Stimulated activated naive CD8-positive, alpha-beta T cell treated with anti-CD3 and anti-CD28 coated beads, Interleukin-15, amount 100 ng/mL, for 72 hours (primary cell): ENCODE measurements around the gene RAET1G.
"Not testable (repeated sequence)": the region's sequence is repeated elsewhere in the genome, so short reads cannot be mapped to it uniquely, and the experiment has no call there.

Experiments used
- ATAC-seq: fragments of 150-1000 bp; cut with Tn5 transposase; 2 replicates; pipeline ENCODE4 v1.10.0; 2021; ENCODE audit warnings: mild to moderate bottlenecking, moderate library complexity
- DNase-seq, 2 donors: peaks; one replicate each; pipeline ENCODE4 v3.0.0; 2021 to 2022
- H3K27ac Mint-ChIP-seq, 2 donors: one replicate each; pipeline ENCODE4 v1.8.0; 2022; ENCODE audit warnings: mild to moderate bottlenecking in 2 of 2, mixed read lengths in 2 of 2, moderate library complexity in 2 of 2
- H3K27me3 Mint-ChIP-seq: one replicate; pipeline ENCODE4 v1.8.0; 2022; ENCODE audit warnings: mixed read lengths
- H3K4me1 Mint-ChIP-seq: one replicate; pipeline ENCODE4 v1.8.0; 2022; ENCODE audit warnings: mild to moderate bottlenecking, mixed read lengths
- H3K4me3 Mint-ChIP-seq, 2 donors: one replicate each; pipeline ENCODE4 v1.8.0; 2022; ENCODE audit warnings: mild to moderate bottlenecking in 2 of 2, mixed read lengths in 2 of 2, moderate library complexity in 1 of 2
- H3K9me3 Mint-ChIP-seq, 2 donors: one replicate each; pipeline ENCODE4 v1.8.0; 2022; ENCODE audit warnings: mixed read lengths in 2 of 2

The RAET1G gene

DNA sequence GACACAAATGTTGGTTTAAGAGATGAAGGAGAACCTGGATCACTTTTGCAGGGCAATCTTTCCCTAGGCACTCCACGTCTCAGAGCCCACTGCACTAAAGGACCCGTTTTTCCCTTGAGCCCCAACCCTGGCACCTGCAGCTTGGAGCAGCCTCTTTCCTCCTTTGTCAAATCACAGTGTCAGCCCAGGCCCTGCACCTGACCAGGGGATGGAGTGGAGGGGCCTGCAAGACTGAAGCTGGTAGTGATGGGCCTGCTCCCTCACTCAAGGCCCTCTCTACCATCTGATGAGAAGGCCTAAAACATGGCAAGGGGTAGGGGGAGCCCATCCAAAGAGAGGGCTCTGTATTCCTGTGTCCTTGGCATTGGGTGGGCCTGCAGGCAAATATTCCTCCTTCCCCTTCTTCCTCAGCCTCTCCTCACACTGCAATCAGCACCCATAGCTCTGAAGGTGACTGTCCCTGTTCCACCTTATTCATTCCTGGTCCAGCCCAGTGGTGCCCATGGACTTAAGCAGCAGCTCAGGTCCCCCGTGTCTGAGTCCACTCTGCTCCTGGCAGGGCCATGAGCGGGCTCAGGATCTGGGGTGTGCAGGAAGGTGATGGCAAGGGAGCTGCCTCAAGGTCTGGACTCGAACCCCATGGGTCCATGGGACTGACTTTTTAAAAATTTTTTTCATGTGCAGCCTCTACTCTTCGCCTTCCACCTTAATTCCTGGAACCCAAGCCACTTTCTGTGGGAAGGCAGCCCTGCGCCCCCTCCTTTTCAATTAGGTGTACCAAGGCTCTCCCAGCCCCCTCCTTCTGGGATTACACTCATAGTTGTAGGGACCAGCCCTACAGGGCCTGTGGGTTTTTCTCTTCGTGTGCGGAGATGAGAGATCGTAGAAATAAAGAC lies 6.7 kb downstream of the RAET1G start:
- H3K27me3 Mint-ChIP-seq: peaks cover 58% of the 10 kb centered on the region
- H3K27ac Mint-ChIP-seq: no peak overlapping the region
- no peaks in the 10 kb centered on the region for H3K9me3 Mint-ChIP-seq
- no peak overlapping the region for H3K4me3 Mint-ChIP-seq
- DNase-seq (no peak), ATAC-seq (no peak)
- peaks cover 9% of the 10 kb centered on the region for H3K4me1 Mint-ChIP-seq

DNA sequence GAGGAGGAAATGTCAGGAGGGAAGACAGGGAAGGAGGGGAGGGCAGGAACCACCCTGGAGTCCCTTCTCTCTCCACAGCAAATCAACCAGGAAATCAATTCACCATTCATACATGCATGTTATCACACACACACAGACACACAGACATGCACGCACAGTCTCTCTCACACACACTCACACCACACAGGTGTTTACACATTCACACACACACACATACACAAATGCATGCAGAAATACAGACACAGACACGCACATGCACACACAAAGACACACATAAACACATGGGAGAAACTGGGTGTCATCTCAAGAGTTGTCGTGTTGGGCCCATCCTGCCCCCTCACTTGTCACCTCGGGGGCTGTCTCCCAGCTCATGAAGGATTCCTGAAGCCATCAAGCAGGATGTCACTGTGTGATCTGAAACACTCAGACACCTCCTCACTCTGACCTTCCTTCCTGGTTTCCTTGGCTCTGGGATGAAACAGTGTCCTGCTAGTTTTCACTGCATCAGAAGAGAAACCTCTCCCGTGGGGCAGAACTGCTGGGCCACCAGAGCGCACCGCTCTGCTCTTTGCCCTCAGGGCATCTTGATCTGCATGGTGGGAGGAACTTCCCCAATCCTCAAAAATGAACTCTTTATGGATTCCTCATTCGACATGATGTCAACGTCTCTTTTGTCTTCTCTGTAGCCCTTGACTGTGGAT lies 9.2 kb downstream of the RAET1G start:
- H3K4me3 Mint-ChIP-seq: no peak overlapping the region
- DNase-seq (no peak), ATAC-seq (no peak)
- peaks cover 9% of the 10 kb centered on the region for H3K4me1 Mint-ChIP-seq
- H3K27ac Mint-ChIP-seq: no peak overlapping the region
- peaks cover 45% of the 10 kb centered on the region for H3K27me3 Mint-ChIP-seq
- H3K9me3 Mint-ChIP-seq: peaks cover 0 to 8% of the 10 kb centered on the region in 2 donors

DNA sequence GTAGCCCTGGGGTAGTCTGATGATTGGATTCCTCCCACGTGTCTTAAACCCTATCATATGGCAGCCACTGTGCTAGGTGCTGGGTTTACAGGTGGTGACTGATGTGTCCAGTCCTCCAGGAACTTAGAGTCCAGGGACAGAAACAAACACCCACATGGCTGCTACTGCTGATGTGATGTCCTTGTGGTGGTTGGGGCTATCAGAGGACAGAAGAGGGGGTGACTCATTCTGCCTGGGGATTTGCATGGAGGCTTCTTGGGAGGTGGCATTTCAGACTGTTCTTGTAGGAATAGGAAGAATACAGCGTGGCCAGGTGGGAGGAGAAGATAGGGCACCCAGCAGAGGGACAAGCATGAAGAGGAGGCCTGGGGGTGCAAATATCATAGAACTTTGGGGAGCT lies 9.8 kb downstream of the RAET1G start:
- H3K27ac Mint-ChIP-seq: peak overlapping the region in 1 of 2 donors; percentile 6
- peaks cover 2 to 13% of the 10 kb centered on the region in 2 donors for H3K9me3 Mint-ChIP-seq
- no peak overlapping the region for H3K4me3 Mint-ChIP-seq
- peaks cover 6% of the 10 kb centered on the region for H3K4me1 Mint-ChIP-seq
- DNase-seq (no peak), ATAC-seq (no peak)
- H3K27me3 Mint-ChIP-seq: peaks cover 39% of the 10 kb centered on the region

DNA sequence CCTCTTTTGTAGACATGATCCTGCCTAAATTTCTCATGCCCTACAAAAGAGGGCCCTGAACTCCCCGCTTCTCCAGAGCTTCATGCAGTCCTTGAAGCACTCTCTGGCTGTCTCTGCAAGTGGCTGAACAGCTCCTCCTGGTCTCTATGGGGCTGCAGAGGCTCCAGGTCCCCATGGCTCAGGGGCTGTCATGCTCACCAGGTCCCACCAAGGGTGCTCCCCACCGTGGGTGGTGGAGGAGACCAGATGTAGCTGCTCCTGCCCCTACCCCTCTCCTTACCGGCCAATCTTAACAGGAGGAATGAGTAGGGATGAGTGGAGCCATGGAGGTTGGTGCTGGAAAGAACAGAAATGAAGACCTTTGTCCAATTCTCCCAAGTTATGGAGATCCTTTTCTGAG lies 10.2 kb downstream of the RAET1G start:
- DNase-seq, ATAC-seq, H3K4me3 Mint-ChIP-seq, H3K4me1 Mint-ChIP-seq: not testable (repeated sequence)
- Mint-ChIP-seq H3K27me3 (peaks cover 36% of the 10 kb centered on the region), H3K9me3 (peaks cover 6 to 17% of the 10 kb centered on the region in 2 donors), H3K27ac (peak overlapping the region in 1 of 2 donors; percentile 6)

DNA sequence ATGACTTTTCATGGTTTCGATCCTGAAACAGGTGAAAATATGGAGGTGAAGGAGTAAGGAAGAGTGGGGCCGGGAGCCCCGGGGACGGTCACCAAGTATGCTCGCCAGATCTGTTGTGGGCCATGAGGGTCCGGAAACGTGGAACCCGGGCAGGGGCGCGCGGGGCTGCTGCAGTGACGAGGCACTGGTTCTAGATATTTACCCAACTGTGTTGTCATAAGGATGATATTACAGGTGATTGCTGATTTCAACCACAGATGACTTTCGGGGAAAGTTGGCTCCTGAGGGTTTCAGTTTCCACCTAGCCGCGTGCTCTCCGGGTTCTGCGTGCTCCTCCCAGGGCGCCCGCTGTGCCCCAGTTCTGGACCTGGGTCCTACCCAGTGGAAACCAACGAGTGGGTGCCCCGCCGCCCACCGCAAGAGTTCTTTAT lies 12.2 kb downstream of the RAET1G start:
- no peak for DNase-seq
- Mint-ChIP-seq H3K27ac (no peak overlapping the region), H3K4me1 (no peaks in the 10 kb centered on the region), H3K27me3 (peaks cover 36% of the 10 kb centered on the region), H3K4me3 (no peak overlapping the region), H3K9me3 (peaks cover 6 to 26% of the 10 kb centered on the region in 2 donors)
- no peak for ATAC-seq

DNA sequence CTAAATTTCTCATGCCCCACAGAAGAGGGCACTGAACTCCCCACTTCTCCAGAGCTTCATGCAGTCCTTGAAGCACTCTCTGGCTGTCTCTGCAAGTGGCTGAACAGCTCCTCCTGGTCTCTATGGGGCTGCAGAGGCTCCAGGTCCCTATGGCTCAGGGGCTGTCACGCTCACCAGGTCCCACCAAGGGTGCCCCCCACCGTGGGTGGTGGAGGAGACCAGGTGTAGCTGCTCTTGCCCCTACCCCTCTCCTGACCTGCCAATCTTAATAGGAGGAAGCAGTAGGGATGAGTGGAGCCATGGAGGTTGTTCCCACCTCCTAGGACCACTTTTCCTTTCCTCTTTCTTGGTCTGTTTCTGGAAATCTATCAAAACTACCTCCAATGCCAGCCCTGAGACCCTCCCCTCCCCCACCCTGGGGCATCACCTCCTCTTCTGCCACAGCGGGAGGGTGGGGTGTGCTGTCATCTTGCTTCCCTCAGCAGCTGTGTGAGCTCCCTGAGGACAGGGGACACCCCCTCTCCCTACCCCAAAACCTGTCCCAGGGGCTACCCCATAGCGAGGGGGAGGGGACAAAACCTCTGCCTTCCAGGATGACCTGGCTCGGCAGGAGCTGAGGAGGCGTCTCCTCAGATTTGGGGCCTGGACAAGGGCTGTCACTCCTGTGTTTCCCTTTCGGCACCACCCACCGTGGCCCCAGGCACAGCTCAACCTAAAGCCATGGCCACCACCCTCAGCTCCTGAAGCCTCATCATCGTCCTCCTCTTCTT lies 13.0 kb downstream of the RAET1G start:
- no peak for ATAC-seq
- DNase-seq: no peak
- Mint-ChIP-seq H3K4me1 (no peaks in the 10 kb centered on the region), H3K9me3 (peaks cover 6 to 26% of the 10 kb centered on the region in 2 donors), H3K27ac (peak overlapping the region in 1 of 2 donors; percentile 91), H3K4me3 (no peak overlapping the region), H3K27me3 (peaks cover 41% of the 10 kb centered on the region)

DNA sequence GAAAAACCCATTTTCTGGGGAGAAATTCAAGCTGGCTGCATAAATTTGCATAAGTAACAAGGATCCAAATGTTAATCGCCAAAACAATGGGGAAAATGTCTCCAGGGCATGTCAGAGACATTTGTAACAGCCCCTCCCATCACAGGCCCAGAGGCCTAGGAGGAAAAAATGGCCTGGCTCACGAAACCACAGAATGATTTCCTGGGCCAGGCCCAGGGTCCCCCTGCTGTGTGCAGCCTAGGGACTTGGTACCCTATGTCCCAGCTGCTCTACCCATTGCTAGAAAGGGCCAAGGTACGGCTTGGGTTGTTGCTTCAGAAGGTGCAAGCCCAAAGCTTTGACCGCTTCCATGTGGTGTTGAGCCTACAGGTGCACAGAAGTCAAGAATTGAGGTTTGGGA lies 14.4 kb downstream of the RAET1G start:
- peaks cover 34% of the 10 kb centered on the region for H3K27me3 Mint-ChIP-seq
- not testable (repeated sequence) for H3K4me3 Mint-ChIP-seq, H3K27ac Mint-ChIP-seq, H3K4me1 Mint-ChIP-seq, ATAC-seq, DNase-seq
- peaks cover 6 to 26% of the 10 kb centered on the region in 2 donors for H3K9me3 Mint-ChIP-seq

DNA sequence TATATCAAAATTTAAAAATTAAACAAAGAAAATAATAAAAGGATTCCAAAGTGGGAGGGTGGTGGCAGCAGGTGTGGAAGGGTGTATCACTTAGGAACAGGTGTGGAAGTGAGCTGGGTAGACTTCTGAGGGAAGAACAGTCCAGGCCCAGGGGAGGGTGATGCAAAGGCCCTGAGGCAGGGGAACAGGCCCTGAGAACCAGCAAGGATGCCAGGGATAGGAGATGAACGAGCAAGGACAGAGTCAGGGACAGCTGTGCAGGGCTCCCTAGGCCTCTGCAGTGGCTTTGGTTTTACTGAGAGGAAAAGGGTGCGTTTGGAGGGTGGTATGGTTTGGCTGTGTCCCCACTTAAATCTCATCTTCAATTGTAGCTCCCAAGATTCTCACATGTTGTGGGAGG lies 15.6 kb downstream of the RAET1G start:
- no peak for DNase-seq
- H3K9me3 Mint-ChIP-seq: peaks cover 6 to 26% of the 10 kb centered on the region in 2 donors
- no peak for ATAC-seq
- H3K4me3 Mint-ChIP-seq: peak overlapping the region in 1 of 2 donors; percentile 6
- H3K4me1 Mint-ChIP-seq: no peaks in the 10 kb centered on the region
- peaks cover 25% of the 10 kb centered on the region for H3K27me3 Mint-ChIP-seq
- H3K27ac Mint-ChIP-seq: no peak overlapping the region

DNA sequence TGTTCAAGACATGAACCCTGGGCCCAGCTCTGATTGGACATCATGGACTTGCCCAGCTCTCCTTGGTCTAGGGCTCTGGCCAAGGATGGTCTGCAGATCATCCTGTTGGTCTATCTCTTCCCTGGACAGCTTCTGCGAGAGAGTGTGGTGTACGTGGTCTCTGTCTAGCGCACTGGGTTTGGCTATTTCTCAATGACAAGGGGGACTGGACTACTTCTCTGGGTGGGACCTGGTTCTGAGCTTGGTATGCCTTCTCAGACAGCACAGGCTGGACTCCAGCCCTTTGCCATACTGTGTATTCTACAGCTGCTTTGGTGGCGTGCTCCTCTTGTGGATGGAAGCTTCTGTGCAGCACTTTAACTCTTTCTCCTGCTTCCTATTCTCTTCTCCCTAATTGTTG lies 16.5 kb downstream of the RAET1G start:
- DNase-seq (no peak), ATAC-seq (no peak)
- Mint-ChIP-seq H3K27ac (no peak overlapping the region), H3K27me3 (peaks cover 25% of the 10 kb centered on the region), H3K4me1 (no peaks in the 10 kb centered on the region), H3K4me3 (no peak overlapping the region), H3K9me3 (peaks cover 6 to 26% of the 10 kb centered on the region in 2 donors)

DNA sequence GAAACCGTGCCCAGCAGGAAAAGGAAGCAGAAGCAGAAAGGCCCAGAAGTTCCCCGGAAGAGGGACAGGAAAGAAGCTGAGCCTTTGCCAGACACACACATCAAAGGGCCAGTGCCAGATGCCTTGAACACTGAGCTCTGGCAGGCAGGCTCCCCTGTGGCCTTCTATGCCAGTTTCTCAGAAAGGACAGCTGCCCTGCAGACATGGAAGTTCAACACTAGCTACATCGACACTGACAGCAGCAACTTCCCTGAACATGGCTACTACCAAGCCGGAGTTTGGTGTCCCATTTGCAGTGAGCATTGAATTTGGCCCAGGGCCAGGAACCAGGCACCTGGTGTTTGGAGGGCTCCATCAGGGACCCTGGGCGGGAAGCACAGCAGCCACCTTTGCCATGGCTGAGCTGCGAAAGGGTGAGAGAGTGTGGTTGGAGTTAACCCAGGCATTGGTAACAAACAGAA lies 17.0 kb downstream of the RAET1G start:
- Mint-ChIP-seq H3K4me3 (no peak overlapping the region), H3K9me3 (peaks cover 6 to 26% of the 10 kb centered on the region in 2 donors), H3K4me1 (no peaks in the 10 kb centered on the region), H3K27ac (no peak overlapping the region), H3K27me3 (peaks cover 20% of the 10 kb centered on the region)
- no peak for DNase-seq
- ATAC-seq: no peak

DNA sequence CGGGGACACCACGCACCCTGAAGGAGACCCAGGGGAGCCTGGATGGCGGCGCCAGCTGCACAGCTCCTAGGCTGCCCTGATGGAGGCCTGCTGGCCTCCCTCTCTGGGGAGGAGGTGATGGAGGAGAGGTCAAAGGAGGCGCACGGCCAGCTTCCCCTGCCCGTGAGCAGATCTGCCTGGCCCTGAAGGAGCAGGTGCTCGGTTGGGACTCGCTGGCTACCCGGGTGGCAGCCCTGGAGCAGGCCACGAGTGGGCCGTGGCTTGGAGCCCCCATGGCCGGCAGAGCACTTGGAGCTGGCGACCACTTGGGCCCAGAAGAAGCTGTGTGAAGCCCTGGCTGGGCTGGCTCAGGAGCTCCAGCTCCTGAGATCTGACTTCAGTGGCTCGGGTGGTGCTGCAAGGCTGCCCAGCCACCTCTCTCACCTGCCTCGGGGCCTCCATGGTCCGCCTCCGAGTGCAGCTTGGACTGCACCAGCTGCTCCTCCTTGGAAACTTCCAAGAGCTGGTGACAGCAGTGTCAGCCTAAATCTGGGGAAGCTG lies 17.5 kb downstream of the RAET1G start:
- H3K27ac Mint-ChIP-seq: no peak overlapping the region
- H3K9me3 Mint-ChIP-seq: peaks cover 6 to 26% of the 10 kb centered on the region in 2 donors
- H3K4me1 Mint-ChIP-seq: no peaks in the 10 kb centered on the region
- peaks cover 15% of the 10 kb centered on the region for H3K27me3 Mint-ChIP-seq
- no peak for DNase-seq
- no peak for ATAC-seq
- H3K4me3 Mint-ChIP-seq: no peak overlapping the region

DNA sequence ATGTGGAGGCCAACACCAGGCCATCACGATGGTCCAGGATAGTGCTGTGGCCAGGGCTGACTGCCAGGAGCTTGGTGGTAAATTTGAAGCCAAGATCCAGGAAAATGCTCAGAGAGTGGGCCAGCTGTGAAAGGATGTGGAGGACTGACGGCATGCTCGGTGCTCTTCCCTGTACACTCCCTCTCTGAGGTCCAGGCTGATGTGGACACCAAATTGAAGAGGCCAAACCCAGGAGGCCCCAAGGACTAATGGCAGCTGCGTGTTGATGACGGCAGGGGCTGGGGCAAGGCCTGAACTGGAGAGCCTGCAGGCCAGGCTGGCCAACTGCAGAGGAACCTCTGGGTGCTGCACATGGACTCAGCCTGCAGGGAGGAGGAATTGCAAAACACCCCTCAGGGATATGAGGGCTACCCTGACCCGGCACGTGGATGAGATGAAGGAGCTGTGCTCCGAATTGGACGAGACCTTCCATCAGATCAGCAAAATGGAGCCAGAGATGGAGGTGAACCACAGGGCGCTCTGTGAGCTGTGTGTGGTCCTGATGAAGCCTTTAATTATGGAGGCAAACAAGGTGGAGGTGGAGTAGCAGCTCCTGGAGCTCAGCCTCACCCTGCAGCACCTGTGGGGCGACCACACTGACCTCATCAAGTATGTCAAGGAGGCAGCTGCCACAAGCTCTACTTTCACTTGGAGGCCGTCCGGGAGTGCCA lies 18.1 kb downstream of the RAET1G start:
- Mint-ChIP-seq H3K27ac (no peak overlapping the region), H3K9me3 (peaks cover 6 to 26% of the 10 kb centered on the region in 2 donors), H3K27me3 (peaks cover 11% of the 10 kb centered on the region), H3K4me1 (no peaks in the 10 kb centered on the region), H3K4me3 (no peak overlapping the region)
- DNase-seq (no peak), ATAC-seq (no peak)

DNA sequence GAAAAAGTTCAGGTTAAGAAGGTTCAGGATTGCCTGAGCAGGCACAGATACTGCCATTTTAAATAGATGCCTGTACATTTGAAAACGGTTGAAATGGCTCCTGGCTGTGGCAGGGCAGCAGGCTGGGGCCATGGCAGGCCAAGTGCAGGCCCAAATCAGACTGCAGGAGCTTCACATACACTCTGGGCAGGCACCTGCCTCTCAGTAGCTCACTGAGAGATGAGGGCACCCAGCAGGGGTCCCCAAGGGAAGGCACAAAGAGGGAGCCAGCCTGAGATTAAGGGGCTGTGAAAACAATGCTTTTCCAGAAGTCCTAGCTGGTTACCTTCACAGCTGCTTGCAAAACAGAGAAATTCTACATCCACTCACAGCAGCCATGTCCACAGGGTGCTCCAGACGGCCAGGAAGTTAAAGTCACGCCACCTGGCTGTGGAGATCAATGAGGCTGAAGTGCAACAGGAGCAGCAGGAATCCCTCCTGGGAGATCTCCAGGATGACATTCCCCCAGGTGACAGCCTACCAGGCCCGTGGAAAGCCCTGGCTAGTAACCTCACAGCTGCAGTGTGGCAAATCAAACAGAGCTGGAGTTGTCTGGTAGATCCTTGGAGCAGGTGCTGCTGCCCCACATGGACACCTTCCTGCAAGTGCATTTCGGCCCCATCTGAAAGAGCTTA lies 18.8 kb downstream of the RAET1G start:
- DNase-seq (no peak), ATAC-seq (no peak)
- H3K9me3 Mint-ChIP-seq: peaks cover 6 to 22% of the 10 kb centered on the region in 2 donors

DNA sequence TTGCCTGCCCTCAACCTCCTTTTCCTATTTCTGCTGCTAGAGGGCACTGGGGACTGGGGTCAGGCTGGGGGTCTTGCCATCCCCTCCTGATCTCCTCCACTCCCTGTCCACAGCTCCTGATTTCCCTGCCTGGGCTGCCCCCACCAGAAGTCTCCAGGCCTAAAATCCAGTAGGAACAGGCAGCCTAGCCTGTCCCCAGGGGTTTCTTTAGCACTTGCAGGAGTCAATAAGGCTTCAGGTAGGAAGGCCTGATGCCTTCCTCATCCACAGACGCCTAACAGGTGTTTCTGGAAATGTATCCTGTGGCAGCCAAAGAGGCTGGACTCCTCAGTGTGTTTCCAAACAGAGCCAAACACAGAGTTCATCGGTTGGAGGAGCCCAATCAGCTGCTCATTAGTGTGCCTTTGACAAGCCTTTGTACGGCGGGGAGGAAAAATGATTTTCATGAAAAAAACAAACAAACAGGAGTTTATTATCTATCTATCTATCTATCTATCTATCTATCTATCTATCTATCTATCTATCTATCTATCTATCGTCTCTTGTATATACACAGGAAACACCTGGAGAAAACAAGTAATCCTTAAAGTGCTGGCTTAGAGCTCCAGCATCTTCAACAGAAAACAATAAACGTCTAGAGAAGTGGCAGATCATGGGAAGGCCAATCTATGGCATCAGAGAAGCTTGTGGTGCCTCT lies 21.3 kb downstream of the RAET1G start:
- H3K4me1 Mint-ChIP-seq: peaks cover 2% of the 10 kb centered on the region

More for the DNA sequence above, 18.8 kb downstream of the RAET1G start:
- no peak overlapping the region for H3K4me3 Mint-ChIP-seq
- peaks cover 11% of the 10 kb centered on the region for H3K27me3 Mint-ChIP-seq
- H3K27ac Mint-ChIP-seq: no peak overlapping the region
- H3K4me1 Mint-ChIP-seq: no peaks in the 10 kb centered on the region

More for the DNA sequence above, 21.3 kb downstream of the RAET1G start:
- Mint-ChIP-seq H3K27ac (no peak overlapping the region), H3K9me3 (no peaks in the 10 kb centered on the region), H3K4me3 (no peak overlapping the region), H3K27me3 (peaks cover 11% of the 10 kb centered on the region)
- DNase-seq (no peak), ATAC-seq (no peak)
